ENCODE data around the gene PDE3B.

DNA sequence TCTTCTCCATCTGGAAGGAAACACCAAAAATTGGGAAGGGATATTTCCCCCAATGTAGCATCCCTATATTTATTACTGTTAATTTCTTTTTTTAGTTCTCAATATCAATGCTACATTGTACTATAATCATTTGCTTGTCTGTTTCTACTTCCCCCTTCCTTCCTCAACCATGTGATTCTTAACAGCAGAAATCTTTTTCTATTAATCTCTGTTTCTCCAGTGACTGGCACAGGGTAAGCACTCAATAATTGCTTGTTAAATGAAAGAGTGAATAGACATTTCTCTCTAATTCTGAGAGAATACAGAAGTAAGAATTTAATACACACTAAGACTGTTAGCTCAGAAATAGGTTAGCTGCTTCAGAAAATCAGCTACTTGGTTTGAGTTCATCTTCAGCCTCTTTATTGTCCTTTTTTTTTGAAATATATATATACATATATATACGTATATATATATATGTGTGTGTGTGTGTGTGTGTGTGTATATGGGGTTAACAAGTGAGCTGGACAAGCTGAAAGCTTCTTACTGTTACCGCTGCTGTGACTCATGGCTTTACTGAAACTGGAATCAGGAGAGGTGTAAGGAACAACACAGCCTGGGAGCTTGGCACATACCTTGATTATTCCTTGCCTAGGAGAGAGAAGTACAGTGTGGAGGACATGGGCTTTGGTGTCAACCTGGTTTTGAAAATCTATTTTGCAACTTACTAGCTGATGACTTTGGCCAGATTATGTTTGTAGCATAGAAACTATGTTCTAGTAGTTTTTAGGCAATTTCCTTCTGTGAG, 26.2 kb upstream of the PDE3B start:
- TF ChIP-seq, protein P1, sequence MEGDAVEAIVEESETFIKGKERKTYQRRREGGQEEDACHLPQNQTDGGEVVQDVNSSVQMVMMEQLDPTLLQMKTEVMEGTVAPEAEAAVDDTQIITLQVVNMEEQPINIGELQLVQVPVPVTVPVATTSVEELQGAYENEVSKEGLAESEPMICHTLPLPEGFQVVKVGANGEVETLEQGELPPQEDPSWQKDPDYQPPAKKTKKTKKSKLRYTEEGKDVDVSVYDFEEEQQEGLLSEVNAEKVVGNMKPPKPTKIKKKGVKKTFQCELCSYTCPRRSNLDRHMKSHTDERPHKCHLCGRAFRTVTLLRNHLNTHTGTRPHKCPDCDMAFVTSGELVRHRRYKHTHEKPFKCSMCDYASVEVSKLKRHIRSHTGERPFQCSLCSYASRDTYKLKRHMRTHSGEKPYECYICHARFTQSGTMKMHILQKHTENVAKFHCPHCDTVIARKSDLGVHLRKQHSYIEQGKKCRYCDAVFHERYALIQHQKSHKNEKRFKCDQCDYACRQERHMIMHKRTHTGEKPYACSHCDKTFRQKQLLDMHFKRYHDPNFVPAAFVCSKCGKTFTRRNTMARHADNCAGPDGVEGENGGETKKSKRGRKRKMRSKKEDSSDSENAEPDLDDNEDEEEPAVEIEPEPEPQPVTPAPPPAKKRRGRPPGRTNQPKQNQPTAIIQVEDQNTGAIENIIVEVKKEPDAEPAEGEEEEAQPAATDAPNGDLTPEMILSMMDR (conservative IDR thresholded peaks at IDR 0.05; ENCODE audit: low read depth, low read length) = no peak
- TF ChIP-seq POLR2A (IDR thresholded peaks at IDR 0.05; ENCODE audit: low read depth, low read length) (no peak), BHLHE40 (IDR thresholded peaks at IDR 0.05; ENCODE audit: low read depth, low read length) (no peak), MAZ (IDR thresholded peaks at IDR 0.05; ENCODE audit: borderline replicate concordance, low read depth, low read length) (no peak), SMC3 (IDR thresholded peaks at IDR 0.05; ENCODE audit: low read depth, low read length) (no peak), RCOR1 (IDR thresholded peaks at IDR 0.05; ENCODE audit: insufficient replicate concordance, low read length) (no peak), RAD21 (IDR thresholded peaks at IDR 0.05; ENCODE audit: low read length) (no peak), FOS (IDR thresholded peaks at IDR 0.05; ENCODE audit: low read depth, low read length) (no peak), MAFK (IDR thresholded peaks at IDR 0.05; ENCODE audit: low read depth, low read length) (no peak), MXI1 (IDR thresholded peaks at IDR 0.05; ENCODE audit: borderline replicate concordance, low read depth, low read length) (no peak), CEBPB (IDR thresholded peaks at IDR 0.05; ENCODE audit: low read depth, low read length) (no peak), RFX5 (IDR thresholded peaks at IDR 0.05; ENCODE audit: low read depth, low read length) (no peak)
- TF ChIP-seq, protein P2, sequence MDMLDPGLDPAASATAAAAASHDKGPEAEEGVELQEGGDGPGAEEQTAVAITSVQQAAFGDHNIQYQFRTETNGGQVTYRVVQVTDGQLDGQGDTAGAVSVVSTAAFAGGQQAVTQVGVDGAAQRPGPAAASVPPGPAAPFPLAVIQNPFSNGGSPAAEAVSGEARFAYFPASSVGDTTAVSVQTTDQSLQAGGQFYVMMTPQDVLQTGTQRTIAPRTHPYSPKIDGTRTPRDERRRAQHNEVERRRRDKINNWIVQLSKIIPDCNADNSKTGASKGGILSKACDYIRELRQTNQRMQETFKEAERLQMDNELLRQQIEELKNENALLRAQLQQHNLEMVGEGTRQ (IDR thresholded peaks at IDR 0.05; ENCODE audit: low read depth, low read length) = no peak

Data from IMR-90 (cell line).